ENCODE measurements around the gene KLHL30. TPM values are rescaled to one million over a fixed set of nuclear protein-coding genes. Genes with fewer than 3 reads are reported as not detected.

Gene KLHL30
- total RNA-seq, 2 experiments from 2014 or later, result not detected

DNA sequence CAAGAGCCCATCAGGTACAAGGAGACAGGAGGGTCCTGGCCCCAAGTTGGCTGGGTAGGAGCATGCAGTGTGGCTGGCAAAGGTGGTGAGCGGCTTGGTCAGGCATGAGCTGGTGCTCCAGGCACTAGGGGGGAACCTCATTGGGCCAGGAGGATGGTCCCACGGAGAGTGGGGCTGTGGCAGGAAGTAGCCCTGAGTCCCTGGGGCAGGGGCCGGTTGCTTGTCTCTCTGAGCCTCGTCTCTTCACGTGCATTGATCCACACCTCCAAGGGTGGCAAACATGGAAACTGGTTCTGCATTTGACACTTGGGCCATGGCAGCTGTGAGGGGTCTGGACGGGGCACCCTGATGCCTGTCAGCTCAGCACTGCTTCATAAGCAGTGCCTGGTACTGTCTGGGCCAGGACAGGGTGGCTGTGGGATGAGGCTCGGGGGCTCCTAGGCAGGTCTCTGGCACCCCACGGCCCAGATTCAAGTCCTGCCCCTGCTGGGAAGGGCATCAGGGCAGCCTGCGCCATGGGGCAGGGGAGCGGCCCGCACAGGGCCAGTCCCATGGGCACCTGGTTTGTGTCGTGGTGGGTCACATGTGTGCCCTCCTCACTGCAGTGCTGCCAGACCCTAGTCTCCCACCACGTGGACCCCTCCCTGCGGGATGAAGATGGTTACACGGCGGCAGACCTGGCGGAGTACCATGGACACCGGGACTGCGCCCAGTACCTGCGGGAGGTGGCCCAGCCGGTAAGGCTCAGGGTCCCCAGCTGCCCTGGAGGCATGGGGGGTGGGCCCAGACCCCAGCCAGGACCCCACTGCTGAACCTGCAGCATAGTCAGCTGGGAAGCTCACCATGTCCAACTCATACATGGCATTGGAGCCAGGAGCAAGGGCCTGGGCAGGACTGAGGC, 21.9 kb upstream of the KLHL30 start:
- ChIA-PET POLR2A (no interaction called here), CTCF (no interaction called here)

DNA sequence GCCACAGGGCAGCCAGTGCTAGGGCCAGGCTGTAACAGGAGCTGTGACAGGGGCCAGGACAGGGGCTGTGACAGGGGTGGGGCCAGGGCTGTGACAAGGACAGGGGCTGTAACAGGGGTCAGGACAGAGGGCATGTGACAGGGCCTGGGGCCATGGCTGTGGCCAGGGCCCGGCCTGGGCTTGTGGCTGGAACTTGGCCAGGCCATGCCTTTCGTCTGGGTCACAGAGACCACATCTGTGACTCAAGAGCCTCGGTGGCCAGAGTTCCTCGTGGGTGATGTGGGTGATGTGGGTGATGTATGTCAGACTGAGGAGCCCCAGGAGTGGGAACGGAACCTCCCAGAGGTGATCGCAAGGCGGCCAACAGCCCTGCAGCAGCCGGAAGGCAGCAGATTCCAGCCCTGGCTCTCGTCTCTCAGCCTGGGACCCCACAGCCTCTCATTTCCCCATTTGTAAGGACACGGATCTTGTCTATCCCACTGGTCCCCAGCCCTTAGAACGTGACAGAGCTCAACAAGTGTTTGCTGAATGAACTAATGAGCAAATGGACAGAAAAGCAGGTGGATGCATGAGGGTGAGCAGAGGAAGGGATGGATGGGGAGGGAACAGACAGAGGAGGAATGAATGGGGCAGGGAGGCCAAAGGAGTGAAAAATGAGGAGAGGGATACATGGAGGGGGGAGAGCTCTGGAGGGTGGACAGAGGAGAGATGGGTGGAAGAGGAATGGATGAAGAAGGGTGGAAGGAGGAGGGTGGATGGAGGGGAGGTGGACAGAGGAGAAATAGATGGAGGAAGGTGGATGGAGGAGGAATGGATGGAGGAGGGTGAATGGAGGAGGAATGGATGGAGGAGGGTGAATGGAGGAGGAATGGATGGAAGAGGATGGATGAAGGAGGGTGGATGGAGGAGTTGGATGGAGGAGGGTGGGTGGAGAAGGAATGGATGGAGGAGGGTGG, 21.0 kb upstream of the KLHL30 start:
- CTCF ChIA-PET, result no interaction called here

DNA sequence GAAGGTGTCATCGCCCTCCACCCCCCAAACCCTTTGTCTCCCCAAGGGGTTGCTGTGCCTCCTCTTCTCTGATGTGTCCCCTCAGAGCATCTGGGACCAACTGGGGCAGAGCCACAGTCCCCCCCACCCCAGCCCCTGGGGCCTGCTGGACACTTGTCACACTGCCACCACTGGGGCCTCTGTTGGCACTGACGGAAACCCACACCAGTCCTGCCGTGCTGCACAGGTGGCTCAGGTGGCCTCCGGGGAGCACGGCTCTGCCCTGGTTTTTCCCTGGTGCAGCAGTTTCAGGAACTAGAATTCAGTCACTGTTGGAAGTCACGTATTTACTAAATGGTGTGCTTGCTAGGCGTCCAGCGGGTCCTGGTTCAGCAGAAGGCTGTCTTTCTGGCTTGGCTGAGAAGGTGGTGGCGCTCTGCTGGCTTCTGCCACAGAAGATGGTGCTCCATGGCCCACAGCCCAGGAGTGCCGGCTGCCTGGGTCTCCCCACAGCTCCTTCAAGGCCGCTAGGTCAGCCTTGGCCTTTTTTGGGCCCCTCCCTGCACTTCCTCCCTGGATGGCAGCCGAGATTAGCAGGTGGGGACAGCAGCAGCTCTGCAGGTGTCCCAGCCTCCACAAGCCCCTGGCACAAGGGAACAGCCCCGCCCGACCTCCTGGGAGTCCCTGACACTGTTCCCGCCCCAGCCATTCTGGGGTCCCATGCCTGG, 18.6 kb upstream of the KLHL30 start:
- CTCF ChIA-PET, result no interaction called here

More for the DNA sequence above, 21.0 kb upstream of the KLHL30 start:
- POLR2A ChIA-PET, result no interaction called here

DNA sequence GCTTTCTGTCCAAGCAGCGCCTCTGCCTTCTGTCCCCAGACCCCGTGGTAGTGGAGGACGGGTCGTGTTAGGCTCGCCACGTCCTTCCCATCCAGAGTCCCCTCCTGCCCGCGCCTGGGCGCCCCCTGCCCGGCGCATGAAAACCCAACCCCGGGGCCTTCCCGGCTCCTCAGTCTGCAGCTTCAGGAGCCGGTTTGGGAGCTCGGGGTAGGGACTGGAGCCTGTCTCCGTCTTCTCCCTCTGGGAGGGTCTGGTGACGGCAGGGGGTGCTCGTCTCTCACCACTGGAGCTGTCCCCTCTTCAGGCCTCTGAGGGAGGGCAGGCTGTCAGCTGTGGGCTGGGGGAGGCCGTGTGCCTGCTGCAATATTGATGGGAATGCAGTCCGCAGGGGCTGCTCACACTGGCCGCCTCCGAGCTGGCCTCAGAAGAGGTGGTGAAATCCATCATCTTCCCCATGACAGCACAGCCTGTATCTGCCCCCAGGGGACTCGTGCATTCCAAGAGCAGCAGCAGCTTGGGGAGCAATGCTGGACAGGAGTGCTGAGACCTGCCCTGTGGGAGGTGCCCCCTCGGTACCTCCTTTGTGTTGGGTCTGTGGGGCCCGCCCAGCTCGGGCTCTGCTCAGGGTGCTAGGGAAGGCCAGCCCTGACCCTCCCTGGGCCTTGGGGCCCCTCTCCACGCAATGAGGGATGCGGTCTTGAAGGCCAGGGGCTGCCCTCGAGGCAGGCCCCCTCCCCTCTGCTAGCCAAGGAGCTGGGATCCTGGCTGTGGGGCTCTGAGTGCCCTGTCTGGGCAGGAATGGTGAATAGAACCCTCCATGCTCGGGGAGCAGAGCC, 17.8 kb upstream of the KLHL30 start:
- CTCF ChIA-PET, result no interaction called here
- POLR2A ChIA-PET, result no interaction called here

More for the DNA sequence above, 18.6 kb upstream of the KLHL30 start:
- POLR2A ChIA-PET, result no interaction called here

DNA sequence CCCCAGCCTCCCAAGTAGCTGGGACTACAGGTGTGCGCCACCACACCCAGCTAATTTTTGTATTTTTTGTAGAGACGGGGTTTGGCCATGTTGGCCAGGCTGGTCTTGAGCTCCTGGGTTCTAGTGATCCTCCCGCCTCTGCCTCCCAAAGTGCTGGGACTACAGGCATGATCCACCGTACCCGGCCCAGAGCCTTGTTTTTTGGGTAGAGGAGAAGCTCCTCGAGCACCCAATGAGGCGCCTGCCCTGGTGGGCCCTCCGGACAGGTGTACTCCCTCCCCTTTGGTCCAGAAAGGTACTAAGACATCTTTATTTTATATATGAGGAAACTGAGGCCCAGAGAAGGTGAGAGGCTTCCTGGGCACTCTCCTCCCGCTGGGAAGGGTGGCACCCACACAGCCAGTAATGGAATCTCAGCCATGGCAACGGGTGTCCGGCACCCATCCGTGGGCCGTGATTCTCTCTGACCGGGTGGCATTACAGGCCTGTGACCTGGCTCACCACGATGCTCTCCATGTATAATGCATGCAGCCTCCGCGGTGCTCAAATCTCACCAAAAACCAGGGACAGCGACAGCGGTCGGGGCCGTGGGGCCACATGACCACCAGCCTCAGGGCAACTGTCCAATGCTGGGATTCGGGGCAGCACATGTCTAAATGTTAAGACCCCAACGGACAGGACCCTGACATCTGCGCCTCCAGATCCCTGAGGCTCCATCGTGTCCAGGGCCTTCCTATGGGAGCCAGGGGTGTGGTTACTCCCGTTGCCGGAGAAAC, 16.8 kb upstream of the KLHL30 start:
- ChIA-PET CTCF (no interaction called here), POLR2A (no interaction called here)

DNA sequence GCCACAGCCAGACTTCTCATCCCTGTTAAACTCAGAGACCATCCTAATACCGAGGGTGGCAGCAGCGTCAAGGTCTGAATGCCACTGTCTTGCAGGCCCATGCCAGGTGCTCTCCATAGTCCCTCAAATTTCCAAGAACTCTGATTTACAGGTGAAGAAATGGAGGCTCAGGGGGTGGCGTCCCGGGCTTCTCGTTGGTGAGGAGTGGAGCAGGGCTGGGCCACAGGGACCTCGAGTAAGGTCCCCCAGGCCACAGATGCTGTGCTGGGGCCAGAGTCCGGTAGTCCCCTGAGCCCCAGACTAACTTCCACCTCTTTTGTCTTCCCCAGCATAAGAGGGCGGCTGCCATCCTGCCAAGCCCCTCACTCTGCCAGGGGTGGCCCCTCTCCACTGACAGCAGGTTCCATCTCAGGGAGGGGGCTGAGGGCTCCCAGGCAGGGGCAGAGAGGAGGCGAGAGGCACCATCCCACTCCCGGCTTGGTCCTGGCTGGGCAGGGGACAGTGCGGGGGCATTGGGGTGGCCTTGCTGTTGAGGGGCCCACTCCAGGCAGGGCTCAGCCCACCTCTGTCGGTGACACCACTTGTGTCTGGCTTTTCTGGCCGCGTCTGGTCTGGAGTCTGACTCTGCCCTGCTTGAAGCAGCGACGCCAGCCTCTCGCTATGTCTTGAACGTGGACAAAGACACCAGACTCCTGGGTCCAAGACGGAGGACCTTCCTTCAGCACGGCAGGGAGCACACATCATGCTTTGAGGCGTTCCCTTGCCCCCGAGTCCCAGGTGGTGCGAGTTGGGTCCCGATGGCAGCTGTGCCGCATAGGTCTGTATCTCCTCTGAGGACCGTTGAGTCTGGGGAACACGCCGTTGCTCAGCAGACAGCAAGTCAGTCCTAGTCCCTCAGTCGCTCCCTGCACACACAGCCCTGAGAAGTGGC, 15.9 kb upstream of the KLHL30 start:
- ChIA-PET POLR2A (no interaction called here), CTCF (no interaction called here)

DNA sequence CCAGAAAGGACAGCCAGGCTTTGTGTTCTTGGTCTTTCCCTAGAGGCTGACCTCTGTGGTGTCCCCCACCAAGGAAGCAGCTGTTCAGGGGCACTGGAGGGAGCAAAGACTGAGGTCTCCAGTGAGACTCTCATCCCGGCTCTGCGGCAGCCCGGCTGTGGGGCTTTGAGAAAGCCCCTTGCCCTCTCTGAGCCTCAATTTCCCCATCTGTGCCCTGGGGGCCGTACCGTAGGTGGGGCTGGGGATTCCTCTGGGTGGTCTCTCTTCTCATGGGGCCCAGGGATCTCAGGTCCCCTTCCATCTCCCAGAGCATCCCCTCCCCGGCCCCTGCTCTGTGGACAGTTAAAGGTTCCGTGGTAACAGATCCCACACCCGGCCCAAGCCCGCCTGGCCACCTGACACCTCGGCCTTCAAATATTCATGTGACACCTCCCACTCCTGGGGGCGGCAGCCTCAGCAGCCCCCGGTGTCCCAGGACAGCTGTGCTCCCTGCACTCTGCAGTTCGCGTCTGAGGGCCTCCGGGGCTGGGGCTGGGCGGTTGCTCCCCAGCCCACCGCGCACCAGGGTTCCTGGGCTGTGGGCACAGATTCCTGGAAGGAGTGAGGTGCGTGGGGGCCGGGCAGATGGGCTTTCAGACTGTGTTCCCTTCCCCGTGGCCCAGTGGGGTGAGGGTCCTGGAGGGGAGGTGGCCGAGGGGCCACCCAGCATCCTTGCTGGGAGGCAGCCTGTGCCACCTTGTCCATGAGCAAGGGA, 15.1 kb upstream of the KLHL30 start:
- CTCF ChIA-PET, result no interaction called here
- POLR2A ChIA-PET, result no interaction called here

DNA sequence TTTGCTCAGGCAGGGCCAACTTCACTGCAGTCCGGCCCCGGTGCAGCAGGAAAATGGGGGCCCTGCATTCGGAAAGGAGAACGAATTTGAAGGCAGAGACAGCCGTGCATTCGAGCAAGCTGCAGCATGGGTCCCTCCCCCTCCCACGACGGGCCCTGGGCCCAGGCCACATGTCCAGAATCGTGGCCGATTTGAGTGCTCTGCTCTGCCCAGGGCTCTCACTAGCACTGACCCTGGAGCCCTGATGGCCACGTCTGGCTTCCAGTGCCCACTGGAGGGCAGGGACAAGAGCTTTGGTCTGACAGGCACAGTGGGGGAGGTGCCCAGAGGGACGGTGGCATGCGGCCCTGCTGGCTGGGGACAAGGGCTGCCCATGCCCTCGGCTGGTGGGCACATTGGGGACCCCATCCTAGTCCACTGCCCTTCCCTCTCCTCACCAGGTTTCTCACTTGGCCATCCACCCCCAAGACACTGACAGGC, 14.4 kb upstream of the KLHL30 start:
- ChIA-PET POLR2A (no interaction called here), CTCF (no interaction called here)

DNA sequence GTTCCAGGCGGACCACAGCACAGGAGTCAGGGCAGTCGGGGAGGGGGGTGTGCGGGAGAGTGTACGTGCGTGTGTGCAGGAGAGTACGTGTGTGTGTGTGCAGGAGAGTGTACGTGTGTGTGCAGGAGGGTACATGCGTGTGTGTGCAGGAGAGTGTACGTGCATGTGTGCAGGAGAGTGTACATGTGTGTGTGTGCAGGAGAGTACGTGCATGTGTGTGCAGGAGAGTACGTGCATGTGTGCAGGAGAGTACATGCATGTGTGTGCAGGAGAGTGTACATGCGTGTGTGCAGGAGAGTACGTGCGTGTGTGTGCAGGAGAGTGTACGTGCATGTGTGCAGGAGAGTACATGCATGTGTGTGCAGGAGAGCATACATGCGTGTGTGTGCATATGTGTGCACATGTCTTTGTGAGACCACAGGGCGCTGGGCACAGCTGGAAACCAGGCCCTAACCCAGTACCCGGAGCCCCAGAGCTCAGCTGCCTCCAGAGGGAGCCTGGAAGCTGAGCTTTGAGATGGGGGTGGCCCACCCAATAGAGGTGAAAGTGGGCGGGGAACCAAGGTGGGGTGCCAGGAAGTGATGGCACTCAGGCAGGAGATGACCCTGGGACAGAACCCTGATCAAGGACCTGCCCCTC, 13.9 kb upstream of the KLHL30 start:
- CTCF ChIA-PET, result no interaction called here
- POLR2A ChIA-PET, result no interaction called here

DNA sequence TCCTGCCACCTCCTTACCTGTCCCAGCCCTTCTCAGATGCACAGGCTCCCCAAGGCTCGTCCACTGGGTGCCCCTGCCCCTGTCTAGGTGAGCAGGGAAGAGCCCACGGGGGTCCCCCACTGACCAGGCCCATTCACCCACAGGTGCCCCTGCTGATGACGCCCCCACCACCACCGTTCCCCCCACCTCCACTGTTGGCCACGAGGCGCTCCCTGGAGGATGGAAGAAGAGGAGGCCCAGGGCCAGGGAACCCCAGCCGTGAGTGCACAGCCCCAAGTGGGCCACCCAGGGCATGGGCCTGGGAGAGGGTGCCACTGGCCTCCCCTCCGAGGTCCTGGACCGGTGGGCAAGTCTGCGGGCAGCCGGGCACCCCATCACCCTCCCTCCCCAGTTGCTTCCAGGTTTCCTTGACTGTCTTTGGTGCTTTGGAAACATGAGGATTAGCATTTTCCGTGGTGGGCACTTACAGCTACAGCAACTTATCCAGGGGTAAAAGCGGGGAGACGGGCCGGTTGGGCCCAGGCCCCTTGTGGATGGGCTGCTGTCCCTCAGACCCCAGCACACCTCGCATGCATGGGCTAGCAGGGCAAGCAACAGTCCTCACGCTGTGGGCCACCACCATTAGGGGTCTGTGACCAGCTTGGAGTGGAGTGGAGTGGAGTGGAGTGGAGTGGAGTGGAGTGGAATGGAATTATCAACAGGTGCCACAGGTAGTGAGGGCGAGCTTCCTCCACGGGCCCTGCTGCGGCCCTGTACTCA, 13.2 kb upstream of the KLHL30 start:
- ChIA-PET CTCF (no interaction called here), POLR2A (no interaction called here)

DNA sequence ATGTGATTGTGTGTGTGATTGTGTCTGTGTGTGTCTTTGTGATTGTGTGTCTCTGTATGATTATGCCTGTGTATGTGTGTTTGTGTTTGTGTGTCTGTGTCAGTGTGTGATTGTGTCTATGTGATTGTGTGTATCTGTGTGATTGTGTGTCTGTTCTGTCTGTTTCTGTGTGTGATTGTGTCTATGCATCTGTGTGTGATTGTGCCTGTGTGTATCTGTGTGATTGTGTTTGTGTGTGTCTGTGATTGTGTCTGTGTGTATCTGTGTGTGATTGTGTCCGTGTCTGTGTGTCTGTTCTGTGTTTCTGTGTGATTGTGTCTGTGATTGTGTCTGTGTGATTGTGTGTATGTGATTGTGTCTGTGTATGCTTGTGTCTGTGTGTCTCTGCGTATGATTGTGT, 12.1 kb upstream of the KLHL30 start:
- ChIA-PET POLR2A (no interaction called here), CTCF (no interaction called here)

DNA sequence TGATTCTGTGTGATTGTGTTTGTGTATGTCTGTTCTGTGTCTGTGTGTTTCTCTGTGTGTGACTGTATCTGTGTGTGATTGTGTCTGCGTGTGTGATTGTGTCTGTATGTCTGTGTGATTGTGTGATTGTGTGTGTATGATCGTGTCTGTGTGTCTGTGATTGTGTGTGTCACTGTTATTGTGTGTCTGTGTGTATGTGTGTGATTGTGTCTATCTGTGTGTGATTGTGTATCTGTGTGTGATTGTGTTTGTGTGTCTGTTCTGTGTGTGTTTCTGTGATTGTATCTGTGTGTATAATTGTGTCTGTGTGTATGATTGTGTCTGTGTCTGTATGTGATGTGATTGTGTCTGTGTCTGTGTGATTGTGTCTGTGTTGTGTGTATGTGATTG, 11.7 kb upstream of the KLHL30 start:
- ChIA-PET CTCF (no interaction called here), POLR2A (no interaction called here)

DNA sequence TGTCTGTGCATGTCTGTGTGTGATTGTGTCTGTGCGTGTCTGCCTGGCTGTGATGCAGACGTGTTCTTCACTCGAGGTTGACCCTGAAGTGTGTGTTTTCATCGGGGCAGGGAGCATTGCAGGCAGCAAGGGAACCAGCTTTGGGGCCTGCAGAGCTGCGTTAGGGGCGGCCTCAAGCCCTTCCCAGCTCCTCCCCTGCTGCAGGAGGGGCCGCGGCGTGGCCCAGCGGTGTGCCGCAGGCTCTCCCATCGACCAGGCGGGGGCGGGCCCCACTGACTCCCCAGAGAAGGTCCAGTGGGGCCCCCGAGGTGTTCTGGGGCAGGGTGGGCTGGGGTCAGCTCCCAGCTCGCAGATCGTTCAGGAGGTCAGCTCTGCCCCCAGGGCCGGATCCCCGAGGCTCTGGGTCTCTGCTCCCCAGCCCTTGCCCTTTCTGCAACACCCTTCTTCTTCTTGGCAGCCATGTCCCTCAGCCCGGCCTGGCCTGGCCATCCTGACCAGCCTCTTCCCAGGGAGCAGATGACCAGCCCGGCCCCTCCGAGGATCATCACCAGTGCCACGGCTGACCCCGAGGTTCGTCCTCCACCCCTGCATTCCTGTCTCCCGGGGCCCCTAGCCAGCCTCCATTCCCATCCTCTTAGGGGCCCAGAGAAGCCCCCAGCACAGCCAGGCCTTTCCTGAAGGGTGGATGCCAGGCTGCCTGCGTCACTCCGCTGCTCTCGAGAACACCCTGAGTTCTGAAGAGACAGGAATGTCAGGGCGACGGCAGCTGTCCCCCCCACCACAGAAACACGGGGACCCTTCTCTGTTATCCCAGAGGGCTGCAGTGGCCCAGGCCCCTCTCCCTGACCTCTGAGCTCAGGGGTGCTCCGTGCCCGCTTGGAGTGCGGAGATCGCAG, 11.1 kb upstream of the KLHL30 start:
- ChIA-PET CTCF (no interaction called here), POLR2A (no interaction called here)

DNA sequence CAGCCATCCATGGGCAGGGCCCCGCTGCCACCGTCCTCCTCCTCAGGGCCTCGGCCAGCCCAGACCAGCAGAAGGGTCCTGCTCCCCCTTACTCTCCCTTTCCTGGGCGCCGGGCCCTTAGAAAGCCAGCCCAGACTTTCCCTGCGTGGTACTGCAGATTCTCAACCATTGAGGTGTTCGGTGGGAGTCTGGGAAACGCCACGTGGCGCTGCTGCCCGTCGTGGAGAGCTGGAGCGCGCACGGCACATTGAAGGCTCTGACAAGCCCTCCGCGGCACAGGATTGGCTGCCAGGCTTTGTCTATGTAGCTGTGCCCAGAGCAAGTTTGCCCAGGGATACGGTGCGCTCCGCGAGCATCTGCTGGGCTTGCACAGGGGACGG, 10.4 kb upstream of the KLHL30 start:
- POLR2A ChIA-PET, result no interaction called here
- CTCF ChIA-PET, result no interaction called here

DNA sequence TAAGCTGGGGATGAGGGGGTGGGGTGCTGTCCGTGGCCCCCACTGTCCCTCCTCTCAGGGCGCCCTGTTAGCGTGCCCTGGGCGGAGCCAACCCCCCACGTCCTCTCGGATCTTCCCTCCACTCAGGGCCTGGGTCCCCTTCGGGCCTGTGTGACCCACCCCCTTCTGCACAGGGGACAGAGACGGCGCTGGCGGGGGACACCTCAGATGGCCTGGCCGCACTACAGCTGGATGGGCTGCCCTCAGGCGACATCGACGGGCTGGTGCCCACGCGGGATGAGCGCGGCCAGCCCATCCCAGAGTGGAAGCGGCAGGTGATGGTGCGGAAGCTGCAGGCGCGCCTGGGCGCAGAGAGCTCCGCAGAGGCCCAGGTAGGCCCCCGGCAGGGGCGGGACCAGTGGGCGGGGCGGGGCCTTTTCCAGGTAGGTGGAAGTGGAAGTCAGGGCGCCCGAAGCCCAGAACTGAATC, 9.9 kb upstream of the KLHL30 start:
- POLR2A ChIA-PET, result no interaction called here
- CTCF ChIA-PET, result no interaction called here

All from activated CD8-positive, alpha-beta memory T cell treated with anti-CD3 and anti-CD28 coated beads for 36 hours (primary cell).